ENCODE data around the gene NUP50. TPM values are rescaled to one million over a fixed set of nuclear protein-coding genes. Genes with fewer than 3 reads are reported as not detected.
A peak's percentile ranks its signal among the peaks of the same experiment; 100 is the strongest.

Gene NUP50
- total and polyA plus RNA-seq, 2 of the 13 experiments (the other 11 are each of a cell fraction or from before 2014, with no cell fraction given): 14.2 to 52.4 TPM

GRCh38 chr22:45163451-45164269 lies at the start of gene NUP50 (continued):
- TF ChIP-seq ZNF781 (CRISPR knock-in tag; IDR thresholded peaks at IDR 0.05; ENCODE audit: borderline replicate concordance, not compliant biosample characterization) (peak; percentile 93), HNRNPK (IDR thresholded peaks at IDR 0.05; ENCODE audit: low read depth, low read length, poor library complexity, severe bottlenecking) (no peak), ZNF12 (CRISPR knock-in tag; IDR thresholded peaks at IDR 0.05) (peak; percentile 69), ZNF432 (CRISPR knock-in tag; IDR thresholded peaks at IDR 0.05; ENCODE audit: borderline replicate concordance) (no peak), TOPORS (CRISPR knock-in tag; IDR thresholded peaks at IDR 0.05) (peak; percentile 93), ZNF329 (CRISPR knock-in tag; IDR thresholded peaks at IDR 0.05; ENCODE audit: low read depth) (peak; percentile 67; the same call in 1 of the 2 replicates), ZNF20 (CRISPR knock-in tag; IDR thresholded peaks at IDR 0.05) (no peak), ARID5B (CRISPR knock-in tag; IDR thresholded peaks at IDR 0.05) (peak; percentile 72), ETV6 (CRISPR knock-in tag; conservative IDR thresholded peaks at IDR 0.05) (peak; percentile 71; the same call in 1 of the 2 replicates), MYPOP (CRISPR knock-in tag; IDR thresholded peaks at IDR 0.05) (peak; percentile 85), TSC22D2 (CRISPR knock-in tag; IDR thresholded peaks at IDR 0.05; ENCODE audit: borderline replicate concordance) (peak; percentile 69), ELF3 (CRISPR knock-in tag; IDR thresholded peaks at IDR 0.05) (peak; percentile 54), TBX3 (IDR thresholded peaks at IDR 0.05; ENCODE audit: borderline replicate concordance) (peak; percentile 99), ZMYM4 (CRISPR knock-in tag; IDR thresholded peaks at IDR 0.05) (peak; percentile 78), ZNF790 (CRISPR knock-in tag; IDR thresholded peaks at IDR 0.05; ENCODE audit: borderline replicate concordance) (peak; percentile 74; the same call in 1 of the 2 replicates)
- TF ChIP-seq, protein P1, sequence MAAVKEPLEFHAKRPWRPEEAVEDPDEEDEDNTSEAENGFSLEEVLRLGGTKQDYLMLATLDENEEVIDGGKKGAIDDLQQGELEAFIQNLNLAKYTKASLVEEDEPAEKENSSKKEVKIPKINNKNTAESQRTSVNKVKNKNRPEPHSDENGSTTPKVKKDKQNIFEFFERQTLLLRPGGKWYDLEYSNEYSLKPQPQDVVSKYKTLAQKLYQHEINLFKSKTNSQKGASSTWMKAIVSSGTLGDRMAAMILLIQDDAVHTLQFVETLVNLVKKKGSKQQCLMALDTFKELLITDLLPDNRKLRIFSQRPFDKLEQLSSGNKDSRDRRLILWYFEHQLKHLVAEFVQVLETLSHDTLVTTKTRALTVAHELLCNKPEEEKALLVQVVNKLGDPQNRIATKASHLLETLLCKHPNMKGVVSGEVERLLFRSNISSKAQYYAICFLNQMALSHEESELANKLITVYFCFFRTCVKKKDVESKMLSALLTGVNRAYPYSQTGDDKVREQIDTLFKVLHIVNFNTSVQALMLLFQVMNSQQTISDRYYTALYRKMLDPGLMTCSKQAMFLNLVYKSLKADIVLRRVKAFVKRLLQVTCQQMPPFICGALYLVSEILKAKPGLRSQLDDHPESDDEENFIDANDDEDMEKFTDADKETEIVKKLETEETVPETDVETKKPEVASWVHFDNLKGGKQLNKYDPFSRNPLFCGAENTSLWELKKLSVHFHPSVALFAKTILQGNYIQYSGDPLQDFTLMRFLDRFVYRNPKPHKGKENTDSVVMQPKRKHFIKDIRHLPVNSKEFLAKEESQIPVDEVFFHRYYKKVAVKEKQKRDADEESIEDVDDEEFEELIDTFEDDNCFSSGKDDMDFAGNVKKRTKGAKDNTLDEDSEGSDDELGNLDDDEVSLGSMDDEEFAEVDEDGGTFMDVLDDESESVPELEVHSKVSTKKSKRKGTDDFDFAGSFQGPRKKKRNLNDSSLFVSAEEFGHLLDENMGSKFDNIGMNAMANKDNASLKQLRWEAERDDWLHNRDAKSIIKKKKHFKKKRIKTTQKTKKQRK (IDR thresholded peaks at IDR 0.05; ENCODE audit: low read length): no peak
- TF ChIP-seq, protein P2, sequence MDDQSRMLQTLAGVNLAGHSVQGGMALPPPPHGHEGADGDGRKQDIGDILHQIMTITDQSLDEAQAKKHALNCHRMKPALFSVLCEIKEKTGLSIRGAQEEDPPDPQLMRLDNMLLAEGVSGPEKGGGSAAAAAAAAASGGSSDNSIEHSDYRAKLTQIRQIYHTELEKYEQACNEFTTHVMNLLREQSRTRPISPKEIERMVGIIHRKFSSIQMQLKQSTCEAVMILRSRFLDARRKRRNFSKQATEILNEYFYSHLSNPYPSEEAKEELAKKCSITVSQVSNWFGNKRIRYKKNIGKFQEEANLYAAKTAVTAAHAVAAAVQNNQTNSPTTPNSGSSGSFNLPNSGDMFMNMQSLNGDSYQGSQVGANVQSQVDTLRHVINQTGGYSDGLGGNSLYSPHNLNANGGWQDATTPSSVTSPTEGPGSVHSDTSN (CRISPR knock-in tag; IDR thresholded peaks at IDR 0.05; ENCODE audit: borderline replicate concordance): no peak
- TF ChIP-seq, protein P3, sequence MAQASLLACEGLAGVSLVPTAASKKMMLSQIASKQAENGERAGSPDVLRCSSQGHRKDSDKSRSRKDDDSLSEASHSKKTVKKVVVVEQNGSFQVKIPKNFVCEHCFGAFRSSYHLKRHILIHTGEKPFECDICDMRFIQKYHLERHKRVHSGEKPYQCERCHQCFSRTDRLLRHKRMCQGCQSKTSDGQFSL (CRISPR knock-in tag; IDR thresholded peaks at IDR 0.05): 0 out of 2 replicates have a peak, but pooled peaks have one; percentile 28
